NB4 (cell line): ENCODE data around the gene UPF1.

Experiments
- DNase-seq: peaks from one replicate; pipeline ENCODE4 v3.0.0; 2010; ENCODE audit warnings: low read depth
- H3K4me3 ChIP-seq: one replicate; pipeline ENCODE4 v1.5.1; 2011; ENCODE audit warnings: mild to moderate bottlenecking, low read depth, low read length, moderate library complexity
- MYC ChIP-seq: IDR thresholded peaks from 2 replicates; pipeline ENCODE4 v1.6.1; 2011; ENCODE audit warnings: low read depth, low read length
- POLR2A ChIP-seq: IDR thresholded peaks from 2 replicates; pipeline ENCODE4 v1.6.1; 2011; ENCODE audit warnings: mild to moderate bottlenecking; ENCODE audit not compliant: insufficient read length; ENCODE audit errors: extremely low read depth
- TF ChIP-seq, protein P1 (sequence below): IDR thresholded peaks from one replicate; pipeline ENCODE4 v1.5.1; 2012; ENCODE audit warnings: low read depth, low read length
- TF ChIP-seq, protein P2 (sequence below): IDR thresholded peaks from 2 replicates; pipeline ENCODE4 v1.6.1; 2011; ENCODE audit warnings: low read depth, low read length

UPF1 gene

DNA sequence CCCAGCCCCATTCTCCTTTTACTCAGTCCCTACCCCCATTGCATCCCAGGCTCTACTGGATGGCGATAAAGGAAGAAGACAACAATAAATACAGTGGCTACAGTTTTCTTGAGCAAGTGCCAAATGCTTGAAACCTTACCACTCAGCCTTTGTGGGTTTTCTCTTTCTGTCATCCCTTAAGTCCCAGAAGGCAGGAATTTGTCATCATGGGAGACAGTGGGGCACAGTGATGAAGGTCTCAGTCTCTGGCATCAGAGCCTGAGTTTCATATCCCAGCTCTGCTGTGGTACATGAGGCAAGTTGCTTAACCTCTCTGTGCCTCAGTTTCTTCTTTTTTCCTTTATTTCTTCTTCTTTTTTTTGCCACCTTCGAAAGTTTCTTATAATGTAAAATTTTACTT is 35.5 kb upstream of the UPF1 start:
- TF ChIP-seq, protein P1, sequence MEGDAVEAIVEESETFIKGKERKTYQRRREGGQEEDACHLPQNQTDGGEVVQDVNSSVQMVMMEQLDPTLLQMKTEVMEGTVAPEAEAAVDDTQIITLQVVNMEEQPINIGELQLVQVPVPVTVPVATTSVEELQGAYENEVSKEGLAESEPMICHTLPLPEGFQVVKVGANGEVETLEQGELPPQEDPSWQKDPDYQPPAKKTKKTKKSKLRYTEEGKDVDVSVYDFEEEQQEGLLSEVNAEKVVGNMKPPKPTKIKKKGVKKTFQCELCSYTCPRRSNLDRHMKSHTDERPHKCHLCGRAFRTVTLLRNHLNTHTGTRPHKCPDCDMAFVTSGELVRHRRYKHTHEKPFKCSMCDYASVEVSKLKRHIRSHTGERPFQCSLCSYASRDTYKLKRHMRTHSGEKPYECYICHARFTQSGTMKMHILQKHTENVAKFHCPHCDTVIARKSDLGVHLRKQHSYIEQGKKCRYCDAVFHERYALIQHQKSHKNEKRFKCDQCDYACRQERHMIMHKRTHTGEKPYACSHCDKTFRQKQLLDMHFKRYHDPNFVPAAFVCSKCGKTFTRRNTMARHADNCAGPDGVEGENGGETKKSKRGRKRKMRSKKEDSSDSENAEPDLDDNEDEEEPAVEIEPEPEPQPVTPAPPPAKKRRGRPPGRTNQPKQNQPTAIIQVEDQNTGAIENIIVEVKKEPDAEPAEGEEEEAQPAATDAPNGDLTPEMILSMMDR, result no peak
- TF ChIP-seq MYC (no peak), POLR2A (no peak)
- TF ChIP-seq, protein P2, sequence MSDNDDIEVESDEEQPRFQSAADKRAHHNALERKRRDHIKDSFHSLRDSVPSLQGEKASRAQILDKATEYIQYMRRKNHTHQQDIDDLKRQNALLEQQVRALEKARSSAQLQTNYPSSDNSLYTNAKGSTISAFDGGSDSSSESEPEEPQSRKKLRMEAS, result no peak
- H3K4me3 ChIP-seq, result no peak overlapping the region
- no peak for DNase-seq

DNA sequence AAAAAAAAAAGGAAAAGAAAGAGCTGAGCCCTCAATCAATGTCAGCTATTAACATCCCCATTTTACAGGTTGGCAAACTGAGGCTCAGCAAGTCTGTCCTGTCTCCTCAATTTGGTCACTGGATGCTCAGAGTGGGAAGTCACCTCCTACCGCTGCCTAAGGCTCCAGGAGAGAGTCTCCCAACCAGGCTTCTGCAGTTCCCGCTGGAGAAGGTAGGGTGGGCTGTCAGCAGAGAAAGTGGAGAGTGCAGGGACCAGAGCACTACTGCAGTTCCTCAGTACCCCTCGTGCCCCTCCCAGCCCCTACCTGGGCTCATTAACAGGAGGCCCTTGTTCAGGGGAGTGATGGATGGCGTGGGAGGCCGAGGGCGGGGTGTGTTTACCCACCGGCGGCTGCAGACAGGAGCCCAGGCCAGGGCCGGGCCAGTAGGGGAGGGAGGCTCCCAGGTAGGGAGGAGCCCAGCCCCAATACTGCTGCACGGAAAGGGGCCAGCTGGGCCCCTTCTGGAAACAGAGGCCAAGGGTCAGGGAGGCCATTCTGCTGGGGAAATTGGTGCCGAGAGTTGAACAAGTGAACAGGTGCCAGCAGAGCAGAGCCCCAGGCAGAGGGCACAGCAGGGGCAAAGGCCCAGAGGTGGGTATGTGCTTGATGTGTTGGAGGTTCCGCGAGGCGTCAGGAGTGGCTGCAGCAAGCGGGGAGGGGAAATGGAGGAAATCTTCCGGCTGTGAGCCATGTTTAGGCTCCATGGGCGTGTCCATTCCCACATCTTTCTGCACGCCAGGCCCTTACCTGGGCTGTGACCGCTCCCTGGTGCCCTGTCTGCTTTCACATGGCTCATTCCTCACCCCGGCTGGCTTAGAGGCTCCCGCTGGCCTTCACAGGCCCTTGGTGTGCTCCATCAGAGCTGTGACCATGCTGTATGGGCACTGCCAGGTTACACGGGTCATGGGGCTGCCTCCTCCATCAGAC is 33.1 kb upstream of the UPF1 start:
- DNase-seq, result no peak
- TF ChIP-seq MYC (no peak), POLR2A (no peak)
- TF ChIP-seq, protein P1, result no peak
- TF ChIP-seq, protein P2, result no peak
- H3K4me3 ChIP-seq, result no peak overlapping the region

DNA sequence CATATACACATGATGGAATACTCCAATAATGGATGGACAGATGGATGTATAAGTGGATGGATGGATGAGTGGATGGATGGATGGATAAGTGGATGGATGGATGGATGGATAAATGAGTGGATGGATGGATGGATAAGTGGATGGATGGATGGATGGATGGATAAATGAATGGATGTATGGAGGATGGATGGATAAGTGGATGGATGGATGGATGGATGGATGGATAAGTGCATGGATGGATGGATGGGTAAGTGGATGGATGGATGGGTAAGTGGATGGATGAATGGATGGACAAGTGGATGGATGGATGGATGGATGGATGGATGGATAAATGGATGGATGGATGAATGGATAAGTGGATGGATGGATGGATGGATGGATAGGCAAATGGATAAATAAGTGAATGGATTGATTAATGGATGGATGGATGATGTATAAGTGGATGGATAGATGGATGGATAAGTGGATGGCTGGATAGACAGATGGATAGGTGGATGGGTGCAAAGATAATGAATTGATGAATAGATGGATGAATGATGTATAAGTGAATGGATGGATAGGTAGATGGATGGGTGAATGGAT is 32.3 kb upstream of the UPF1 start:
- no peak overlapping the region for H3K4me3 ChIP-seq
- TF ChIP-seq POLR2A (no peak), MYC (no peak)
- TF ChIP-seq, protein P1, result no peak
- TF ChIP-seq, protein P2, result no peak

DNA sequence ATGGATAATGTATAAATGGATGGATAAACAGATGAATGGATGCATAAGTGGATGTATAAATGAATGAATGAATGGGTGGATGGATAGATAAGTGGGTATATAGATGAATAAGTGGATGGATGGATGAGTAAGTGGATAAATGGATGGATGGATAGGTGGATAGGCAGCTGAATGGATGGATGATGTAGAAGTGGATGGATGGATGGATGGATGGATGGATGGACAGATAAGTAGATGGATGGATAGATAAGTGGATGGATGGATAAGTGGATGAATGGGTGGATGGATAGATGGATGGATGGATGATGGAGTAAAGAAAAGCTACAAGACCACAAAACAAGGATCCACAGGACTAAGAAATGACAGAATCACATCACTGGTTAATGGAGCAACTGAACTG is 31.7 kb upstream of the UPF1 start:
- TF ChIP-seq MYC, result no peak
- TF ChIP-seq, protein P2, result no peak
- no peak for TF ChIP-seq POLR2A
- TF ChIP-seq, protein P1, result no peak
- no peak for DNase-seq
- H3K4me3 ChIP-seq, result no peak overlapping the region

More for the DNA sequence above, 32.3 kb upstream of the UPF1 start:
- DNase-seq, result no peak

DNA sequence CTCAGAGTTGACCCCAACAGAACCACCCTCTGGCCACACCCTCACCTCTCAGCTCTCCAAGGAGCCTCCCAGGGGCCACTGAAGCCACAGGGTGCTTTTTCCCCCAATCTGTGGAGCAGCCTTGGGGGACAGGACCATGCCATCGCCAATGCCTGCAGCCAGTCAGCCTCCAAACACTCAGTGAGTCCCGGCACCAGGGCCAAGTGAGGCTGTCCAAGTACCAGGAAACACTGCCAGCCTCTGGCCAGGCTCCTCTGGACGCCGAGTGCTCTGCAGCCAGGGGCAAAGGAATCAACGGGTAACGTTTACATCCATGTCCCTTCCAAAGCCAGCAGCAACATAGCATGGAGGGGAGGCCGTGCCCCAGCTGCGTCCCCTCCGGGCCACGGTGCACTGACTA is 31.1 kb upstream of the UPF1 start:
- TF ChIP-seq MYC (no peak), POLR2A (no peak)
- TF ChIP-seq, protein P2, result no peak
- TF ChIP-seq, protein P1, result no peak
- no peak for DNase-seq
- H3K4me3 ChIP-seq, result no peak overlapping the region
